Trophoblast cell (in vitro differentiated cells and primary cell): ENCODE results near the gene MSRB3.
A peak's percentile ranks its signal among the peaks of the same experiment; 100 is the strongest.
"Not testable (repeated sequence)": the region's sequence is repeated elsewhere in the genome, so short reads cannot be mapped to it uniquely, and the experiment has no call there.

Experiments used
- DNase-seq, 2 donors: peaks; one replicate each; pipeline ENCODE4 v3.0.0-alpha.2; 2016
- H2AFZ ChIP-seq: 2 replicates; pipeline ENCODE4 v1.6.1; 2013; ENCODE audit warnings: low read length, moderate library complexity, mild to moderate bottlenecking; ENCODE audit not compliant: insufficient read depth, poor library complexity
- H2AK5ac ChIP-seq: 2 replicates; pipeline ENCODE4 v1.6.1; 2013; ENCODE audit warnings: mild to moderate bottlenecking, low read length
- H2BK120ac ChIP-seq: 2 replicates; pipeline ENCODE4 v1.6.1; 2013; ENCODE audit warnings: low read length, mild to moderate bottlenecking, moderate library complexity; ENCODE audit not compliant: insufficient read depth, poor library complexity
- H2BK12ac ChIP-seq: 2 replicates; pipeline ENCODE4 v1.6.1; 2013; ENCODE audit warnings: mild to moderate bottlenecking, low read length, moderate library complexity
- H2BK5ac ChIP-seq: 2 replicates; pipeline ENCODE4 v1.6.1; 2013; ENCODE audit warnings: low read length, low read depth, moderate library complexity, mild to moderate bottlenecking; ENCODE audit not compliant: poor library complexity
- H3K14ac ChIP-seq: 2 replicates; pipeline ENCODE4 v1.6.1; 2013; ENCODE audit warnings: mild to moderate bottlenecking, low read length
- H3K18ac ChIP-seq: 2 replicates; pipeline ENCODE4 v1.6.1; 2013; ENCODE audit warnings: mild to moderate bottlenecking, low read length
- H3K23ac ChIP-seq: 2 replicates; pipeline ENCODE4 v1.6.1; 2013; ENCODE audit warnings: low read length
- H3K27ac ChIP-seq: 2 replicates; pipeline ENCODE4 v1.5.1; 2013; ENCODE audit warnings: low read depth, mild to moderate bottlenecking, inconsistent platforms, low read length, moderate library complexity
- H3K27me3 ChIP-seq: 2 replicates; pipeline ENCODE4 v1.6.1; 2013; ENCODE audit warnings: inconsistent platforms, mild to moderate bottlenecking, low read length, moderate library complexity; ENCODE audit not compliant: insufficient read depth
- H3K36me3 ChIP-seq, 2 experiments: 1 replicate in 1 of 2; 2 replicates in 1 of 2; pipeline ENCODE4 v1.6.1; 2013; ENCODE audit warnings: low read length in 2 of 2, mild to moderate bottlenecking in 2 of 2, moderate library complexity in 1 of 2; ENCODE audit not compliant: insufficient read depth in 2 of 2, control insufficient read depth in 1 of 2
- H3K4ac ChIP-seq: 2 replicates; pipeline ENCODE4 v1.6.1; 2013; ENCODE audit warnings: low read depth, mild to moderate bottlenecking, low read length, moderate library complexity
- H3K4me1 ChIP-seq, 2 experiments: 1 replicate in 1 of 2; 2 replicates in 1 of 2; pipeline ENCODE4 v1.6.1; 2013; ENCODE audit warnings: low read length in 2 of 2, mild to moderate bottlenecking in 2 of 2, moderate library complexity in 1 of 2; ENCODE audit not compliant: insufficient read depth in 2 of 2, control insufficient read depth in 1 of 2
- H3K4me2 ChIP-seq: 2 replicates; pipeline ENCODE4 v1.6.1; 2013; ENCODE audit warnings: inconsistent platforms, mild to moderate bottlenecking, low read length, moderate library complexity
- H3K4me3 ChIP-seq: 2 replicates; pipeline ENCODE4 v1.5.1; 2013; ENCODE audit warnings: mild to moderate bottlenecking, low read depth, low read length, inconsistent platforms
- H3K79me1 ChIP-seq: one replicate; pipeline ENCODE4 v1.6.1; 2013; ENCODE audit warnings: low read length
- H3K79me2 ChIP-seq: 2 replicates; pipeline ENCODE4 v1.6.1; 2013; ENCODE audit warnings: low read length, mild to moderate bottlenecking; ENCODE audit not compliant: control insufficient read depth, insufficient read depth, poor library complexity
- H3K9ac ChIP-seq: 2 replicates; pipeline ENCODE4 v1.6.1; 2013; ENCODE audit warnings: mild to moderate bottlenecking, low read length
- H3K9me3 ChIP-seq: 2 replicates; pipeline ENCODE4 v1.6.1; 2013; ENCODE audit warnings: low read depth, mild to moderate bottlenecking, control low read depth, inconsistent platforms, low read length; ENCODE audit not compliant: insufficient read depth
- H4K12ac ChIP-seq: 2 replicates; pipeline ENCODE4 v1.6.1; 2013; ENCODE audit warnings: low read depth, mild to moderate bottlenecking, low read length, moderate library complexity
- H4K8ac ChIP-seq: 2 replicates; pipeline ENCODE4 v1.6.1; 2013; ENCODE audit warnings: low read depth, mild to moderate bottlenecking, low read length, moderate library complexity
- H4K91ac ChIP-seq: one replicate; pipeline ENCODE4 v1.6.1; 2013; ENCODE audit warnings: low read depth, mild to moderate bottlenecking, low read length, moderate library complexity
- WGBS: extraction: QIAGEN DNeasy Blood & Tissue Kit; methylation state at CpG from one replicate; pipeline ENCODE4 v1.1.7; 2013; ENCODE audit warnings: missing lambda C conversion rate; ENCODE audit not compliant: insufficient read length, insufficient coverage; ENCODE audit errors: extremely low coverage; 5-methylcytosine and 5-hydroxymethylcytosine counted together

Gene MSRB3

GRCh38 chr12:65483891-65484516 is 205.5 kb downstream of the MSRB3 start:
- H4K8ac ChIP-seq, H4K91ac ChIP-seq, H3K23ac ChIP-seq, H2BK12ac ChIP-seq, H3K14ac ChIP-seq, H4K12ac ChIP-seq, H3K9me3 ChIP-seq, H3K79me1 ChIP-seq, H3K4me1 ChIP-seq, H2AFZ ChIP-seq, H3K27ac ChIP-seq, H3K4me2 ChIP-seq, H2BK5ac ChIP-seq, H3K27me3 ChIP-seq, H3K9ac ChIP-seq, H3K36me3 ChIP-seq, DNase-seq, H3K79me2 ChIP-seq, H3K4ac ChIP-seq, H3K18ac ChIP-seq, H2AK5ac ChIP-seq, H2BK120ac ChIP-seq: not testable (repeated sequence)
- H3K4me3 ChIP-seq = peak overlapping the region; percentile 26
- no CpG with 5 or more reads among the region's 3 CpGs for WGBS

- no peaks in the 10 kb centered on the region for H3K4me1 ChIP-seq
- H3K79me1 ChIP-seq = no peaks in the 10 kb centered on the region
- DNase-seq = no peak
- no peak overlapping the region for H3K27ac ChIP-seq
- H3K4ac ChIP-seq = no peak overlapping the region
- no peak overlapping the region for H4K91ac ChIP-seq
- no peaks in the 10 kb centered on the region for H3K27me3 ChIP-seq
- no peak overlapping the region for H3K14ac ChIP-seq
- no peak overlapping the region for H3K4me3 ChIP-seq
- H3K9me3 ChIP-seq = peaks cover 8% of the 10 kb centered on the region
- H3K4me2 ChIP-seq = no peak overlapping the region
- H3K9ac ChIP-seq = no peak overlapping the region
- H4K12ac ChIP-seq = no peak overlapping the region
- no peak overlapping the region for H3K23ac ChIP-seq
- H3K18ac ChIP-seq = no peak overlapping the region
- H4K8ac ChIP-seq = no peak overlapping the region
- H2BK12ac ChIP-seq = no peak overlapping the region
- no peaks in the 10 kb centered on the region for H3K79me2 ChIP-seq
- no peak overlapping the region for H2AFZ ChIP-seq
- H2BK120ac ChIP-seq = no peak overlapping the region
- H2BK5ac ChIP-seq = no peak overlapping the region
- no peak overlapping the region for H2AK5ac ChIP-seq
- no CpG with 5 or more reads among the region's 4 CpGs for WGBS
- H3K36me3 ChIP-seq = peaks cover 3 to 6% of the 10 kb centered on the region in 2 experiments
Measured at GRCh38 chr12:65488197-65488596, 209.7 kb downstream of the MSRB3 start.

DNA sequence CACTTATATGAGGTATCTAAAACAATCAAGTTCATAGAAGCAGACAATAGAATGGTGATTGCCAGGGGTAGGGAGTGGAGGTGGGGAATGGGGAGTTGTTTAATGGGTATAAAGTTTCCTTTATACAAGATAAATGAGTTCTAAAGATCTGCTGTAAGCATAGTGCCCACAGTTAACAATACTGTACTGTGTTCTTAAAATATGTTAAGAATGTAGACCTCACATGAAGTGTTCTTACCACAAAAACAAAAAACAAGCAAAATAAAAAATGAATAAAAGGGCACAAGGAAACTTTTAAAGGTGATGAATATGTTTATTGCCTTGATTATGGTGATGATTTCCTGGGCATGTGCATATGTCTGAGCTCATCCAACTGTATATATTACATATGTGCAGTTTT is 211.8 kb downstream of the MSRB3 start:
- Histone ChIP-seq H3K4me2 (no peak overlapping the region), H3K4me3 (no peak overlapping the region), H3K4me1 (peaks cover 9% of the 10 kb centered on the region in 2 experiments), H3K36me3 (no peaks in the 10 kb centered on the region), H3K27me3 (no peaks in the 10 kb centered on the region), H4K12ac (no peak overlapping the region), H2BK12ac (no peak overlapping the region), H2AK5ac (no peak overlapping the region), H3K14ac (no peak overlapping the region), H2BK5ac (no peak overlapping the region), H2AFZ (no peak overlapping the region), H2BK120ac (no peak overlapping the region), H3K79me1 (peaks cover 11% of the 10 kb centered on the region), H4K91ac (no peak overlapping the region), H3K18ac (no peak overlapping the region), H3K9ac (no peak overlapping the region), H3K4ac (no peak overlapping the region), H3K23ac (no peak overlapping the region), H3K9me3 (peaks cover 1% of the 10 kb centered on the region), H3K79me2 (no peaks in the 10 kb centered on the region), H4K8ac (no peak overlapping the region), H3K27ac (no peak overlapping the region)
- no peak for DNase-seq

DNA sequence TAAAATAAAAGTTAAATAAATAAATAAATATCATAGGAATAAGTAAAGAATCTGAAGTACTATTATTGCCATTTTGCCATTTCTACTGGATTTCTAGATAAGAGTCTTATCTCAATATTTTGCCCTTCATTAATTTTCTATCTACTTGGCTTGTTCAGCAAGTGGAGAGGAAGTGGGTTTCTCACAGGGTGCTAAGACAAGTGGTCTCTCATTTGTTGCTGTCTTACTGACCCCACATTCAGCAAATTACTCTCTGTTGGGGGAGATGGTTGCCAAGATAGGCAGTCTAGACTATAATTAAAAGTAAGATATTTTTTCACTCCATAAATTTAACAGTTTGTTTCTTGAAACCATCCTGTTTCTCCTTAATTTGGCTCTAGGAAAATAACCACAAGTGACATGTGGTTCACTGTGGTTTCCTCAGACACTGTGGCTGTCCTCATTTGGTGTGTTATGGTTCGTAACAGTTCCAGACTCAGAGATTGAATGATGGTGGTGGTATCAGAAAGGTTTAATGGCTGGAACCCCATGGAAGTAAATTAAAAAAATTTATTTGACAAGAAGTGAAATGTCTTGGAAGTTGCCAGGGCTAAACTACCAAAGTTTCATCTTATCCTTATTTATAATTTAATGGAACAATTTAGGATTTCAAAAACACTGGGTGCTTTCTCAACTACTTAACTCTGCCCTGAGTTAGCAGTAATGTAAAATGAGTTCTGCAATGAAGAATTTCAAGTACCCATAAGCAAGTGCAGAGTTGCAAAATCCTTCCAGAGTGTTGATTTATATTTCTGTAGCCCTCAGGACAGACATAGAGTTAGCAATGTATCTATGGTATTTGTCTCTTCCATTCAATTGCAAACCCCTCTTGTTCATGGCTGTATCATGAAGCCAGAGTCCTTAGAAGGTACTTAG is 214.8 kb downstream of the MSRB3 start:
- H2AFZ ChIP-seq = no peak overlapping the region
- no CpG with 5 or more reads among the region's 1 CpG for WGBS
- H4K12ac ChIP-seq = no peak overlapping the region
- no peaks in the 10 kb centered on the region for H3K36me3 ChIP-seq
- H3K18ac ChIP-seq = no peak overlapping the region
- no peak overlapping the region for H2AK5ac ChIP-seq
- no peak overlapping the region for H3K23ac ChIP-seq
- no peaks in the 10 kb centered on the region for H3K27me3 ChIP-seq
- no peak overlapping the region for H2BK5ac ChIP-seq
- peak overlapping the region; percentile 46 for H2BK120ac ChIP-seq
- no peaks in the 10 kb centered on the region for H3K9me3 ChIP-seq
- peak overlapping the region; percentile 19 for H4K91ac ChIP-seq
- DNase-seq = no peak
- peaks cover 18 to 19% of the 10 kb centered on the region in 2 experiments for H3K4me1 ChIP-seq
- no peak overlapping the region for H3K4me2 ChIP-seq
- no peak overlapping the region for H3K14ac ChIP-seq
- H3K9ac ChIP-seq = no peak overlapping the region
- no peak overlapping the region for H4K8ac ChIP-seq
- peaks cover 18% of the 10 kb centered on the region for H3K79me1 ChIP-seq
- no peak overlapping the region for H3K4me3 ChIP-seq
- H2BK12ac ChIP-seq = no peak overlapping the region
- H3K27ac ChIP-seq = no peak overlapping the region
- H3K79me2 ChIP-seq = no peaks in the 10 kb centered on the region
- H3K4ac ChIP-seq = no peak overlapping the region
